Gastrocnemius medialis (tissue), 4 donors: ENCODE data around the gene GRAMD2A.

Experiments
- CTCF ChIP-seq, 5 experiments: fragments of 450-650 bp in 3 of 5; fragments of 200-600 bp in 2 of 5; sonication (generic) in 2 of 5; IDR thresholded peaks in 4 of 5; conservative IDR thresholded peaks in 1 of 5; 1 replicate in 4 of 5; 2 replicates in 1 of 5; pipeline ENCODE4 v1.5.1; 2016 to 2019; ENCODE audit warnings: antibody characterized with exemption in 5 of 5, mild to moderate bottlenecking in 3 of 5, moderate library complexity in 3 of 5
- POLR2A ChIP-seq, 2 donors: fragments of 450-650 bp; IDR thresholded peaks; one replicate each; pipeline ENCODE4 v1.6.1; 2017; ENCODE audit warnings: antibody characterized with exemption in 2 of 2, mild to moderate bottlenecking in 2 of 2, moderate library complexity in 2 of 2

- TF ChIP-seq CTCF (IDR thresholded peaks at IDR 0.05 in 4 of 5, conservative IDR thresholded peaks at IDR 0.05 in 1 of 5), result no peak
- no peak for TF ChIP-seq POLR2A (IDR thresholded peaks at IDR 0.05)
Measured at GRCh38 chr15:72147418-72147817, 50.2 kb downstream of the GRAMD2A start.
